Esophagus muscularis mucosa (tissue), 4 donors: ENCODE measurements around the gene SPATA25.

Experiments
- EP300 ChIP-seq: sonication (generic); formaldehyde crosslinking; IDR thresholded peaks from one replicate; pipeline ENCODE4 v1.6.1; 2017; ENCODE audit warnings: antibody characterized with exemption
- POLR2A ChIP-seq: fragments of 450-650 bp; IDR thresholded peaks from one replicate; pipeline ENCODE4 v1.6.1; 2017; ENCODE audit warnings: antibody characterized with exemption, moderate library complexity, mild to moderate bottlenecking, low read depth
- POLR2AphosphoS5 ChIP-seq, 2 donors: sonication (generic); formaldehyde crosslinking; IDR thresholded peaks; one replicate each; pipeline ENCODE4 v1.6.1; 2017; ENCODE audit warnings: antibody characterized with exemption in 2 of 2
- TF ChIP-seq, protein P1 (sequence below), 3 experiments: fragments of 200-600 bp in 2 of 3; fragments of 450-650 bp in 1 of 3; sonication (generic) in 2 of 3; IDR thresholded peaks; one replicate each; pipeline ENCODE4 v1.5.1; 2017 to 2019; ENCODE audit warnings: antibody characterized with exemption in 3 of 3, mild to moderate bottlenecking in 2 of 3, moderate library complexity in 1 of 3

DNA sequence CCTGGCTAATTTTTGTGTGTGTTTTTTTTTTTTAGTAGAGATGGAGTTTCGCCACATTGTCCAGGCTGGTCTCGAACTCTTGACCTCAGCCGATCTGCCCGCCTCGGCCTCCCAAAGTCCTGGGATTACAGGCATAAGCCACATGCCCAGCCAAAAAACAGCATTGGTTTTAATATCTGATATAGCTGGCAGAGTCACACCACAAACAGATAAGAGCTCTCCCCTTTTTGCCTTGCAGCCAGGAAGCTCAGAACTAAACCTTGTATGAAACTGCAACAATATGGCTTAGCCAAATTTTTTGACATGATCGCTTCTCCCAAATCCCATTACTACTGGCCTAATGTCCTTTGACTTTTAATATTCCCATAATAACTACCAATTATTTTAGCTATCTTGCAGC lies 35.1 kb downstream of the SPATA25 start:
- TF ChIP-seq POLR2A (no peak), POLR2AphosphoS5 (IDR thresholded peaks at IDR 0.05) (no peak), EP300 (no peak)
- TF ChIP-seq, protein P1, sequence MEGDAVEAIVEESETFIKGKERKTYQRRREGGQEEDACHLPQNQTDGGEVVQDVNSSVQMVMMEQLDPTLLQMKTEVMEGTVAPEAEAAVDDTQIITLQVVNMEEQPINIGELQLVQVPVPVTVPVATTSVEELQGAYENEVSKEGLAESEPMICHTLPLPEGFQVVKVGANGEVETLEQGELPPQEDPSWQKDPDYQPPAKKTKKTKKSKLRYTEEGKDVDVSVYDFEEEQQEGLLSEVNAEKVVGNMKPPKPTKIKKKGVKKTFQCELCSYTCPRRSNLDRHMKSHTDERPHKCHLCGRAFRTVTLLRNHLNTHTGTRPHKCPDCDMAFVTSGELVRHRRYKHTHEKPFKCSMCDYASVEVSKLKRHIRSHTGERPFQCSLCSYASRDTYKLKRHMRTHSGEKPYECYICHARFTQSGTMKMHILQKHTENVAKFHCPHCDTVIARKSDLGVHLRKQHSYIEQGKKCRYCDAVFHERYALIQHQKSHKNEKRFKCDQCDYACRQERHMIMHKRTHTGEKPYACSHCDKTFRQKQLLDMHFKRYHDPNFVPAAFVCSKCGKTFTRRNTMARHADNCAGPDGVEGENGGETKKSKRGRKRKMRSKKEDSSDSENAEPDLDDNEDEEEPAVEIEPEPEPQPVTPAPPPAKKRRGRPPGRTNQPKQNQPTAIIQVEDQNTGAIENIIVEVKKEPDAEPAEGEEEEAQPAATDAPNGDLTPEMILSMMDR (IDR thresholded peaks at IDR 0.05) = no peak
